ENCODE data around the gene COL16A1.

DNA sequence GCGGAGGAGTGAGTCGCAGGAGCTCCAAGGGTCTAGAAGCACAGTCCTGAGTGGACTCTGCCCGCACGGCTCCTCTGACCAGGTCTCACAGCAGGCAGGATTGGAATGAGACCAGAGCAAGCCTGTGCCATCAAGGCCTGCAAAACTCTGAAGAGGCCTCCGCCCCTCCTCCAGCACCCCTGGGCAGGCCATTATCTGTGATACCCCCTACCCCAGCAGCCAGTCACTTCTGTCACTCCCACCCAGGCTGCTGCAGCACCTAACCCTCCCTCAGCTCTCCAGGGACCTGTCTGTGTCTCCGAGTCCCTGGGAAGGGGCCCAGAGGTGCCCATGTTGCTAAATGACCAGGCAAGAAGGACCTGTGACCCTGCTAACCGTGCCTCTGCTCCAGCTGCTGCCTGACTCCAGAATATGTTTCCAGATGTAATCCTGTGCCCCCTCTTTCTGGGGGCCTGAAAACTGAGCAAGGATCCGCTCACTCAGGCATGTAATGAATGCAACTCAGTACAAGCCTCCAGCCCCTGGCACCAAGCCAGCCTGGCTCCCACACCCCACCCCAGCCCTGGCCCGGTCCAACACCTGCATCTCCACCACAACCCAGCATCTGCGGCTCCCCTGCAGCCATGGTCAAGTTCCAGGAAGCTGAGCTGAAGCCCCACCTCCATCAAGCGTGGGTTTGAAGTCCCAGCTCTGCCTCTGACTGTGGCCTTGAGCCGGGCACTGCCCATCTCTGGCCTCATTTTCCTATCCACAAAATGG is 22.1 kb upstream of the COL16A1 start:
- TF ChIP-seq, protein P1, sequence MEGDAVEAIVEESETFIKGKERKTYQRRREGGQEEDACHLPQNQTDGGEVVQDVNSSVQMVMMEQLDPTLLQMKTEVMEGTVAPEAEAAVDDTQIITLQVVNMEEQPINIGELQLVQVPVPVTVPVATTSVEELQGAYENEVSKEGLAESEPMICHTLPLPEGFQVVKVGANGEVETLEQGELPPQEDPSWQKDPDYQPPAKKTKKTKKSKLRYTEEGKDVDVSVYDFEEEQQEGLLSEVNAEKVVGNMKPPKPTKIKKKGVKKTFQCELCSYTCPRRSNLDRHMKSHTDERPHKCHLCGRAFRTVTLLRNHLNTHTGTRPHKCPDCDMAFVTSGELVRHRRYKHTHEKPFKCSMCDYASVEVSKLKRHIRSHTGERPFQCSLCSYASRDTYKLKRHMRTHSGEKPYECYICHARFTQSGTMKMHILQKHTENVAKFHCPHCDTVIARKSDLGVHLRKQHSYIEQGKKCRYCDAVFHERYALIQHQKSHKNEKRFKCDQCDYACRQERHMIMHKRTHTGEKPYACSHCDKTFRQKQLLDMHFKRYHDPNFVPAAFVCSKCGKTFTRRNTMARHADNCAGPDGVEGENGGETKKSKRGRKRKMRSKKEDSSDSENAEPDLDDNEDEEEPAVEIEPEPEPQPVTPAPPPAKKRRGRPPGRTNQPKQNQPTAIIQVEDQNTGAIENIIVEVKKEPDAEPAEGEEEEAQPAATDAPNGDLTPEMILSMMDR (conservative IDR thresholded peaks at IDR 0.05; ENCODE audit: low read length): no peak
- TF ChIP-seq EZH2phosphoT487 (IDR thresholded peaks at IDR 0.05; ENCODE audit: borderline replicate concordance): no peak

Data from Loucy (cell line).